ENCODE measurements around the gene PLA2G6.

Gene PLA2G6

GRCh38 chr22:38067028-38067415 lies 114.6 kb downstream of the PLA2G6 start:
- Histone ChIP-seq H3K9me3 (ENCODE audit: control extremely low read depth in 1 of 5, control insufficient read depth in 4 of 5, insufficient read depth in 2 of 5, low read depth in 1 of 5, low read length in 4 of 5) (no peaks in the 10 kb centered on the region), H3K36me3 (ENCODE audit: control insufficient read depth in 4 of 4, insufficient read depth in 4 of 4, low read length in 3 of 4) (peaks cover 13 to 83% (median 43%) of the 10 kb centered on the region in 4 experiments), H3K4me3 (ENCODE audit: control insufficient read depth in 1 of 7, extremely low read depth in 1 of 7, insufficient read depth in 4 of 7, low read depth in 2 of 7, low read length in 6 of 7) (no peak overlapping the region), H3K27me3 (replicated peaks in 2 of 5; ENCODE audit: control insufficient read depth in 4 of 5, insufficient read depth in 5 of 5, low read length in 4 of 5) (no peaks in the 10 kb centered on the region), H3K4me1 (ENCODE audit: control extremely low read depth in 1 of 4, control insufficient read depth in 4 of 4, insufficient read depth in 4 of 4, low read length in 3 of 4) (no peaks in the 10 kb centered on the region), H3K27ac (ENCODE audit: insufficient read depth in 1 of 2, low read depth in 1 of 2, low read length in 2 of 2, poor library complexity in 1 of 2, severe bottlenecking in 2 of 2) (no peak overlapping the region)
- CTCF ChIA-PET = interaction anchor here (1.5 to 4.4 kb wide), 2 partner anchors 14 to 76 kb away, joined by 3 to 16 read pairs; no protein-coding TSS in a partner anchor
- DNase-seq = no peak
- WGBS (ENCODE audit: insufficient coverage) = 92% methylated on average over 3 of the region's 8 CpGs
- POLR2A ChIA-PET = interaction anchor here (0.6 kb wide), 1 partner anchor 167 kb away, joined by 3 read pairs; no protein-coding TSS in a partner anchor

DNA sequence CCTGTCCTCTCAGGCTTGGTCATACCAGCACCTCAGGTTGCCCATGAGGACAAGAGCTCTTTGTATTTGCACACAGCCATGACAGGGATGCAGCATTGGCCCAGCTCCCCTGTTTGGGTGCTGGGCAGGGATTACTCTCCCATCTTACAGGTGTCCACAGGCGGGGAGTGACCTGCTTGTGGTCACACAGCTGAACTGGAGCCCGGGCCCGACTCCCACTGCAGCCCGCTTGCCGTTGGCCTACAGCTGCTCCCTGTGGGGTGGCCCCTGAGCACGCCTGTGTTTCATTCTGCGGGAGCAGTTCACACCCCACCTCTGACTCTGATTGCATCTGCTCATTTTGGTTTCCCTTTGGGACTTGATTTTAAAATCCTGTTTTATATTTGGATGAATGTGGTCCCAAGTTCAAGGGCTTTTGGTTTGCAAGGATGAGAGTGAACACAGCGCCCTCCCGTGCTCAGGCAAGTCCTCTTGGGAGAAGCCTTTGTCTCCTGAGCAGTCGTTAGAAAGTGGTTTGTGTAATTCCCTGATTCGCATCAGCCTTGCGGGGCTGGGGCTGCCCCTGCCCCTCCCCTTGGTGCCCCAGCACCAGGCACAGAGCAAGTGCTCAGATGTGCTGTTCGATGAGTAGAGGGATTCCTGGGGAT lies 115.1 kb downstream of the PLA2G6 start:
- Histone ChIP-seq H3K27ac (ENCODE audit: insufficient read depth in 1 of 2, low read depth in 1 of 2, low read length in 2 of 2, poor library complexity in 1 of 2, severe bottlenecking in 2 of 2) (no peak overlapping the region), H3K4me1 (ENCODE audit: control extremely low read depth in 1 of 4, control insufficient read depth in 4 of 4, insufficient read depth in 4 of 4, low read length in 3 of 4) (no peaks in the 10 kb centered on the region), H3K27me3 (replicated peaks in 2 of 5; ENCODE audit: control insufficient read depth in 4 of 5, insufficient read depth in 5 of 5, low read length in 4 of 5) (no peaks in the 10 kb centered on the region), H3K4me3 (ENCODE audit: control insufficient read depth in 1 of 7, extremely low read depth in 1 of 7, insufficient read depth in 4 of 7, low read depth in 2 of 7, low read length in 6 of 7) (no peak overlapping the region), H3K36me3 (ENCODE audit: control insufficient read depth in 4 of 4, insufficient read depth in 4 of 4, low read length in 3 of 4) (peaks cover 12 to 82% (median 41%) of the 10 kb centered on the region in 4 experiments), H3K9me3 (ENCODE audit: control extremely low read depth in 1 of 5, control insufficient read depth in 4 of 5, insufficient read depth in 2 of 5, low read depth in 1 of 5, low read length in 4 of 5) (no peaks in the 10 kb centered on the region)
- no peak for DNase-seq
- POLR2A ChIA-PET = interaction anchor here (0.6 kb wide), 1 partner anchor 167 kb away, joined by 3 read pairs; no protein-coding TSS in a partner anchor
- CTCF ChIA-PET = interaction anchor here (1.4 to 1.7 kb wide), 2 partner anchors 13 to 29 kb away, joined by 3 to 11 read pairs; no protein-coding TSS in a partner anchor
- WGBS (ENCODE audit: insufficient coverage) = 99% methylated on average over 12 of the region's 13 CpGs

- peaks cover 10 to 75% (median 39%) of the 10 kb centered on the region in 4 experiments for H3K36me3 ChIP-seq (ENCODE audit: control insufficient read depth in 4 of 4, insufficient read depth in 4 of 4, low read length in 3 of 4)
- H3K27ac ChIP-seq (ENCODE audit: insufficient read depth in 1 of 2, low read depth in 1 of 2, low read length in 2 of 2, poor library complexity in 1 of 2, severe bottlenecking in 2 of 2) = no peak overlapping the region
- no peaks in the 10 kb centered on the region for H3K9me3 ChIP-seq (ENCODE audit: control extremely low read depth in 1 of 5, control insufficient read depth in 4 of 5, insufficient read depth in 2 of 5, low read depth in 1 of 5, low read length in 4 of 5)
- POLR2A ChIA-PET = interaction anchor here (0.6 kb wide), 1 partner anchor 497 kb away, joined by 3 read pairs; no protein-coding TSS in a partner anchor
- CTCF ChIA-PET = interaction anchor here (0.9 to 1.7 kb wide), 3 partner anchors 12 to 33 kb away, joined by 3 to 11 read pairs (median 3); no protein-coding TSS in a partner anchor
- no peak for DNase-seq
- no peaks in the 10 kb centered on the region for H3K27me3 ChIP-seq (replicated peaks in 2 of 5; ENCODE audit: control insufficient read depth in 4 of 5, insufficient read depth in 5 of 5, low read length in 4 of 5)
- no peaks in the 10 kb centered on the region for H3K4me1 ChIP-seq (ENCODE audit: control extremely low read depth in 1 of 4, control insufficient read depth in 4 of 4, insufficient read depth in 4 of 4, low read length in 3 of 4)
- WGBS (ENCODE audit: insufficient coverage) = 98% methylated on average over 5 of the region's 8 CpGs
- H3K4me3 ChIP-seq (ENCODE audit: control insufficient read depth in 1 of 7, extremely low read depth in 1 of 7, insufficient read depth in 4 of 7, low read depth in 2 of 7, low read length in 6 of 7) = no peak overlapping the region
Observed at GRCh38 chr22:38065539-38065938, 116.1 kb downstream of the PLA2G6 start.

DNA sequence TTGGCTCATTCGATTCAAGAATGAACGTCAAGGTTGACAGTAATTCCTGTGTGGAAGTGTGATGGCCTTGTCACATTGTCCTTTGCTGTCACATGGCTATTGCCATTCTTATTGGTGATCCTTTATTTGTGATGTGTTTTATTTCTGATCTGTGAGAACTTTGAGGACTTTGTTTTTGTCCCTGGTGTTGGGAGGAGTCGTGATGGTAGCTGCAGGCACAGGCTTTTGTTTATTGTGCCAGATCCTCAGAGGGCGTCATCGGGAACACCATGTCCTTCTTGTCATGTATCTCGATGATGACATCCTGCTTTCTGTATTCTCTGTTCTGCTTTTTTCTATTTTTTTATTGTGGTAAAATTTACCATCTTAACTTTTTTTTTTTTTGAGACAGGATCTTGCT lies 118.8 kb downstream of the PLA2G6 start:
- ChIA-PET CTCF (interaction anchor here (0.7 to 1.0 kb wide), 2 partner anchors 10 to 11 kb away, joined by 3 to 4 read pairs; no protein-coding TSS in a partner anchor), POLR2A (no interaction called here)
- Histone ChIP-seq H3K36me3 (ENCODE audit: control insufficient read depth in 4 of 4, insufficient read depth in 4 of 4, low read length in 3 of 4) (peaks cover 14 to 64% (median 33%) of the 10 kb centered on the region in 4 experiments), H3K27me3 (replicated peaks in 2 of 5; ENCODE audit: control insufficient read depth in 4 of 5, insufficient read depth in 5 of 5, low read length in 4 of 5) (no peaks in the 10 kb centered on the region), H3K9me3 (ENCODE audit: control extremely low read depth in 1 of 5, control insufficient read depth in 4 of 5, insufficient read depth in 2 of 5, low read depth in 1 of 5, low read length in 4 of 5) (no peaks in the 10 kb centered on the region), H3K4me3 (ENCODE audit: control insufficient read depth in 1 of 7, extremely low read depth in 1 of 7, insufficient read depth in 4 of 7, low read depth in 2 of 7, low read length in 6 of 7) (no peak overlapping the region), H3K4me1 (ENCODE audit: control extremely low read depth in 1 of 4, control insufficient read depth in 4 of 4, insufficient read depth in 4 of 4, low read length in 3 of 4) (peaks cover 0 to 2% (median under 1%) of the 10 kb centered on the region in 4 experiments), H3K27ac (ENCODE audit: insufficient read depth in 1 of 2, low read depth in 1 of 2, low read length in 2 of 2, poor library complexity in 1 of 2, severe bottlenecking in 2 of 2) (no peak overlapping the region)
- DNase-seq = no peak
- 96% methylated on average over 3 of the region's 6 CpGs for WGBS (ENCODE audit: insufficient coverage)
